CD4-positive, alpha-beta T cell (primary cell): ENCODE results near the gene S100A4. TPM values are rescaled to one million over a fixed set of nuclear protein-coding genes. Genes with fewer than 3 reads are reported as not detected.

ENCODE experiments used
- ATAC-seq: fragments of 200-7000 bp; cut with Tn5 transposase; one replicate; pipeline ENCODE4 v1.10.0; 2022; ENCODE audit warnings: mild to moderate bottlenecking; ENCODE audit not compliant: poor library complexity
- CTCF ChIA-PET: fragments of 350-600 bp; sonication (Branson Sonifier 250); formaldehyde crosslinking; loops from one replicate; lab custom pipeline; 2021; ENCODE audit warnings: antibody characterized with exemption, inconsistent platforms; lab: Charles Lee
- POLR2A ChIA-PET: fragments of 350-600 bp; sonication (Branson Sonifier 250); formaldehyde crosslinking; loops from one replicate; lab custom pipeline; 2021; ENCODE audit warnings: antibody characterized with exemption, inconsistent platforms; lab: Charles Lee
- DNase-seq, 14 experiments: peaks; one replicate each; pipeline ENCODE4 v3.0.0-alpha.2; 2013 to 2020; ENCODE audit warnings: mixed read lengths in 2 of 14
- H3K27ac ChIP-seq, 2 donors: one replicate each; pipeline versions ENCODE4 v1.5.1 to v1.7.0; 2013; ENCODE audit warnings: low read length in 2 of 2, low read depth in 1 of 2, mild to moderate bottlenecking in 1 of 2
- H3K27me3 ChIP-seq, 2 experiments: 1 replicate in 1 of 2; 2 replicates in 1 of 2; pipeline versions ENCODE4 v1.6.1 to v1.7.0; 2013; ENCODE audit warnings: low read length in 2 of 2, control low read depth in 1 of 2, mild to moderate bottlenecking in 1 of 2, moderate library complexity in 1 of 2; ENCODE audit not compliant: insufficient read depth in 2 of 2, control insufficient read depth in 1 of 2
- H3K36me3 ChIP-seq: one replicate; pipeline ENCODE4 v1.6.1; 2013; ENCODE audit warnings: low read length, control low read depth; ENCODE audit not compliant: insufficient read depth
- H3K4me1 ChIP-seq: one replicate; pipeline ENCODE4 v1.6.1; 2013; ENCODE audit warnings: low read length, control low read depth; ENCODE audit not compliant: insufficient read depth
- H3K4me3 ChIP-seq: one replicate; pipeline ENCODE4 v1.5.1; 2013; ENCODE audit warnings: mild to moderate bottlenecking, low read length, moderate library complexity
- H3K9me3 ChIP-seq, 2 experiments: 1 replicate in 1 of 2; 2 replicates in 1 of 2; pipeline versions ENCODE4 v1.6.1 to v1.7.0; 2013; ENCODE audit warnings: low read length in 2 of 2, mild to moderate bottlenecking in 2 of 2, control low read depth in 1 of 2, moderate library complexity in 1 of 2; ENCODE audit not compliant: control insufficient read depth in 1 of 2, insufficient read depth in 1 of 2
- H3K27ac Mint-ChIP-seq: one replicate; pipeline ENCODE4 v1.8.0; 2020; ENCODE audit warnings: mixed read lengths
- H3K27me3 Mint-ChIP-seq: one replicate; pipeline ENCODE4 v1.8.0; 2021; ENCODE audit warnings: mixed read lengths
- H3K36me3 Mint-ChIP-seq: one replicate; pipeline ENCODE4 v1.8.0; 2021; ENCODE audit warnings: low read depth, mixed read lengths
- H3K4me1 Mint-ChIP-seq: one replicate; pipeline ENCODE4 v1.8.0; 2021; ENCODE audit warnings: low read depth, mixed read lengths
- H3K4me3 Mint-ChIP-seq: one replicate; pipeline ENCODE4 v1.8.0; 2020; ENCODE audit warnings: mild to moderate bottlenecking, mixed read lengths
- H3K9me3 Mint-ChIP-seq: one replicate; pipeline ENCODE4 v1.8.0; 2020; ENCODE audit warnings: mixed read lengths
- intact Hi-C, 2 experiments: fragments of 100-400 bp; cut with DNase I in 1 of 2; cut with micrococcal nuclease in 1 of 2; formaldehyde crosslinking; loops; one replicate each; pipeline versions ENCODE4 v1.15.1 to v1.9.0; 2023 to 2025; cut with DNase I, micrococcal nuclease
- total RNA-seq, 174 experiments: library from RNA in 2 of 174; stranded (reverse) in 2 of 174; gene quantifications; one replicate each; pipeline ENCODE4 v1.2.3 and lab custom pipeline; 2021 to 2026
- TF ChIP-seq, protein P1 (sequence below): fragments of 200-600 bp; IDR thresholded peaks from one replicate; pipeline ENCODE4 v1.8.0; 2022; ENCODE audit warnings: antibody characterized with exemption, mild to moderate bottlenecking

S100A4 gene
- total RNA-seq, 2 experiments from 2014 or later = 297 to 299 TPM

DNA sequence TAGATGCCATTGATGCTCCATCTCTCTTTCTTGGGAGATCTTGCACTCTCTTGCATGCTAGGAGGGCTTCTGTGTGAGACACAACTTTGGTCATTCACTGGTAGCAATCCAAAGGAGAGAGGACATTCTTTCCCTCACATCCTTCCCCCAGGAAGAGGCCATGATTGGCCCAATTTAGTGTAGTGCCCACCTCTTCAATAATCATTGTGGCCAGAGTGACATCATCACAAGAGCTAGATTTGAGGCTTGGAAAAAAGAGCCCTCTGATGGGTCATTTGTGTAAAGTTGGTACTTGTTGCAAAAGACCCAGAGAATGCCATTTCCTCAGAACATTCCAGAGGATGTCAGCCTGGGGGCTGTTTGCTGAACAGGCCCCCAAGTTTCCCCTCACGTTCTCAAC lies 40.0 kb downstream of the S100A4 start:
- no peaks in the 10 kb centered on the region for H3K27me3 Mint-ChIP-seq
- ATAC-seq (no peak), DNase-seq (no peak)
- H3K4me3 Mint-ChIP-seq = no peak overlapping the region
- H3K9me3 ChIP-seq = no peaks in the 10 kb centered on the region
- no peak overlapping the region for H3K27ac ChIP-seq
- H3K36me3 ChIP-seq = no peaks in the 10 kb centered on the region
- H3K36me3 Mint-ChIP-seq = no peaks in the 10 kb centered on the region
- no peaks in the 10 kb centered on the region for H3K27me3 ChIP-seq
- TF ChIP-seq, protein P1, sequence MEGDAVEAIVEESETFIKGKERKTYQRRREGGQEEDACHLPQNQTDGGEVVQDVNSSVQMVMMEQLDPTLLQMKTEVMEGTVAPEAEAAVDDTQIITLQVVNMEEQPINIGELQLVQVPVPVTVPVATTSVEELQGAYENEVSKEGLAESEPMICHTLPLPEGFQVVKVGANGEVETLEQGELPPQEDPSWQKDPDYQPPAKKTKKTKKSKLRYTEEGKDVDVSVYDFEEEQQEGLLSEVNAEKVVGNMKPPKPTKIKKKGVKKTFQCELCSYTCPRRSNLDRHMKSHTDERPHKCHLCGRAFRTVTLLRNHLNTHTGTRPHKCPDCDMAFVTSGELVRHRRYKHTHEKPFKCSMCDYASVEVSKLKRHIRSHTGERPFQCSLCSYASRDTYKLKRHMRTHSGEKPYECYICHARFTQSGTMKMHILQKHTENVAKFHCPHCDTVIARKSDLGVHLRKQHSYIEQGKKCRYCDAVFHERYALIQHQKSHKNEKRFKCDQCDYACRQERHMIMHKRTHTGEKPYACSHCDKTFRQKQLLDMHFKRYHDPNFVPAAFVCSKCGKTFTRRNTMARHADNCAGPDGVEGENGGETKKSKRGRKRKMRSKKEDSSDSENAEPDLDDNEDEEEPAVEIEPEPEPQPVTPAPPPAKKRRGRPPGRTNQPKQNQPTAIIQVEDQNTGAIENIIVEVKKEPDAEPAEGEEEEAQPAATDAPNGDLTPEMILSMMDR = no peak
- no peaks in the 10 kb centered on the region for H3K4me1 Mint-ChIP-seq
- CTCF ChIA-PET = no interaction called here
- H3K4me3 ChIP-seq = no peak overlapping the region
- POLR2A ChIA-PET = no interaction called here
- peaks cover 1% of the 10 kb centered on the region for H3K4me1 ChIP-seq
- no peak overlapping the region for H3K27ac Mint-ChIP-seq
- intact Hi-C loops = no loop called here
- no peaks in the 10 kb centered on the region for H3K9me3 Mint-ChIP-seq

GRCh38 chr1:153503766-153504165 lies 41.8 kb downstream of the S100A4 start:
- peaks cover 12% of the 10 kb centered on the region for H3K27me3 Mint-ChIP-seq
- no peaks in the 10 kb centered on the region for H3K4me1 Mint-ChIP-seq
- DNase-seq (no peak), ATAC-seq (no peak)
- H3K36me3 Mint-ChIP-seq = no peaks in the 10 kb centered on the region
- Histone ChIP-seq H3K9me3 (no peaks in the 10 kb centered on the region), H3K4me1 (no peaks in the 10 kb centered on the region), H3K4me3 (no peak overlapping the region), H3K36me3 (no peaks in the 10 kb centered on the region), H3K27ac (no peak overlapping the region), H3K27me3 (peaks cover 0 to 7% of the 10 kb centered on the region in 2 experiments)
- TF ChIP-seq, protein P1 = no peak
- POLR2A ChIA-PET = no interaction called here
- intact Hi-C loops = no loop called here
- no peak overlapping the region for H3K27ac Mint-ChIP-seq
- CTCF ChIA-PET = no interaction called here
- no peaks in the 10 kb centered on the region for H3K9me3 Mint-ChIP-seq
- no peak overlapping the region for H3K4me3 Mint-ChIP-seq

DNA sequence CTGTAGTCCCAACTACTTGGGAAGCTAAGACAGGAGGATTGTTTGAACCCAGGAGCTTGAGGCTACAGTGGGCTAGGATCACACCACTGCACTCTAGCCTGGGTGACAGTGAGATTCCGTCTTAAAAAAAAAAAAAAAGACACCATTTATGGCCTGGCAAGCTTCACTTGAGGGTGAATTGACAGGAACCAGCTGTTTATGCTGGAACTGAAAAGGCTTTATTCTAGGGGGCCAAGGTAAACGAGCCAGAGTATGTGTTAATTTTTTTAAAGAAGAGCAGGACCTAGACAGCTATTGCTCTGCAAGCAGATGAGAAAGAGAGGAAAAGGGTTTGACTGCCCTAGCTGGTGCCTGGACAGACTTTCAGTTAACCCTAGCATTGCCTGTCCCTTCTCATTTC lies 46.9 kb downstream of the S100A4 start:
- POLR2A ChIA-PET = no interaction called here
- intact Hi-C loops = no loop called here
- Mint-ChIP-seq H3K27me3 (peaks cover 25% of the 10 kb centered on the region), H3K36me3 (no peaks in the 10 kb centered on the region), H3K4me3 (no peak overlapping the region), H3K4me1 (no peaks in the 10 kb centered on the region), H3K27ac (no peak overlapping the region), H3K9me3 (no peaks in the 10 kb centered on the region)
- Histone ChIP-seq H3K9me3 (no peaks in the 10 kb centered on the region), H3K4me3 (no peak overlapping the region), H3K27ac (no peak overlapping the region), H3K27me3 (peaks cover 2 to 8% of the 10 kb centered on the region in 2 experiments), H3K36me3 (no peaks in the 10 kb centered on the region), H3K4me1 (peaks cover 3% of the 10 kb centered on the region)
- DNase-seq = no peak
- ATAC-seq = no peak
- TF ChIP-seq, protein P1 = no peak
- CTCF ChIA-PET = no interaction called here
